ENCODE results near the gene MRPL37.
"Not testable (repeated sequence)": the region's sequence is repeated elsewhere in the genome, so short reads cannot be mapped to it uniquely, and the experiment has no call there.

MRPL37 gene

GRCh38 chr1:54172614-54173599 lies 27.1 kb upstream of the MRPL37 start:
- DNase-seq = no peak

- no peak for DNase-seq
These were observed 26.3 kb upstream of the MRPL37 start for GRCh38 chr1:54173681-54174080.

- no peak for DNase-seq
These were observed 25.9 kb upstream of the MRPL37 start for GRCh38 chr1:54174106-54174505.

GRCh38 chr1:54176621-54177327 lies 23.2 kb upstream of the MRPL37 start:
- no peak for DNase-seq

GRCh38 chr1:54177726-54178125 lies 22.2 kb upstream of the MRPL37 start:
- DNase-seq = no peak

GRCh38 chr1:54178296-54179070 lies 21.5 kb upstream of the MRPL37 start:
- no peak for DNase-seq

- DNase-seq = no peak
These were observed 19.1 kb upstream of the MRPL37 start for GRCh38 chr1:54180701-54181360.

- no peak for DNase-seq
These were observed 13.9 kb upstream of the MRPL37 start for GRCh38 chr1:54186056-54186455.

- DNase-seq = no peak
These were observed 11.7 kb upstream of the MRPL37 start for GRCh38 chr1:54188291-54188690.

GRCh38 chr1:54190526-54190925 lies 9.4 kb upstream of the MRPL37 start:
- DNase-seq = no peak

GRCh38 chr1:54191525-54191924 lies 8.4 kb upstream of the MRPL37 start:
- DNase-seq = no peak

GRCh38 chr1:54193453-54193852 lies 6.5 kb upstream of the MRPL37 start:
- no peak for DNase-seq

GRCh38 chr1:54199151-54199764 lies 709 bp upstream of the MRPL37 start:
- no peak for DNase-seq

- no peak for DNase-seq
These were observed 591 bp downstream of the MRPL37 start for GRCh38 chr1:54200519-54200997.

- no peak for DNase-seq
These were observed 4.2 kb downstream of the MRPL37 start for GRCh38 chr1:54204199-54204598.

- DNase-seq = no peak
These were observed 7.3 kb downstream of the MRPL37 start for GRCh38 chr1:54207287-54207686.

GRCh38 chr1:54207896-54208295 lies 7.9 kb downstream of the MRPL37 start:
- not testable (repeated sequence) for DNase-seq

- no peak for DNase-seq
These were observed 12.9 kb downstream of the MRPL37 start for GRCh38 chr1:54212872-54213271.

GRCh38 chr1:54215523-54215922 lies 15.6 kb downstream of the MRPL37 start:
- DNase-seq = no peak

GRCh38 chr1:54218883-54219687 lies 19.1 kb downstream of the MRPL37 start:
- peak; percentile 40 for DNase-seq

- DNase-seq = no peak
These were observed 19.7 kb downstream of the MRPL37 start for GRCh38 chr1:54219688-54220003.

All from midbrain (tissue), 1 donor.